ENCODE results near the gene PTPRO. TPM values are rescaled to one million over a fixed set of nuclear protein-coding genes. Genes with fewer than 3 reads are reported as not detected.

Gene PTPRO
- total RNA-seq, 3 donors from 2014 or later: 11.0 to 39.9 (median 21.9) TPM

- DNase-seq (no peak), ATAC-seq (no peak)
- no peak overlapping the region for H3K4me3 ChIP-seq
- TF ChIP-seq CTCF (IDR thresholded peaks at IDR 0.05): no peak
- intact Hi-C loops (cut with DNase I, micrococcal nuclease): no loop called here
- no peaks in the 10 kb centered on the region for H3K9me3 ChIP-seq
- no peaks in the 10 kb centered on the region for H3K36me3 ChIP-seq (ENCODE audit: low read depth)
- H3K4me1 ChIP-seq (ENCODE audit: low read depth): no peaks in the 10 kb centered on the region
Observed at GRCh38 chr12:15280930-15281329, 41.4 kb upstream of the PTPRO start.

- H3K36me3 ChIP-seq (ENCODE audit: low read depth): no peaks in the 10 kb centered on the region
- intact Hi-C loops (cut with DNase I, micrococcal nuclease): no loop called here
- no peaks in the 10 kb centered on the region for H3K4me1 ChIP-seq (ENCODE audit: low read depth)
- DNase-seq (no peak), ATAC-seq (no peak)
- TF ChIP-seq CTCF (IDR thresholded peaks at IDR 0.05): no peak
- no peak overlapping the region for H3K4me3 ChIP-seq
- H3K9me3 ChIP-seq: no peaks in the 10 kb centered on the region
Observed at GRCh38 chr12:15289192-15289591, 33.1 kb upstream of the PTPRO start.

GRCh38 chr12:15293731-15294130 is 28.6 kb upstream of the PTPRO start:
- ATAC-seq (no peak), DNase-seq (no peak)
- Histone ChIP-seq H3K36me3 (ENCODE audit: low read depth) (no peaks in the 10 kb centered on the region), H3K9me3 (no peaks in the 10 kb centered on the region), H3K4me1 (ENCODE audit: low read depth) (no peaks in the 10 kb centered on the region), H3K4me3 (no peak overlapping the region)
- intact Hi-C loops (cut with DNase I, micrococcal nuclease): no loop called here
- TF ChIP-seq CTCF (IDR thresholded peaks at IDR 0.05): no peak

- Histone ChIP-seq H3K36me3 (ENCODE audit: low read depth) (no peaks in the 10 kb centered on the region), H3K4me3 (no peak overlapping the region), H3K4me1 (ENCODE audit: low read depth) (no peaks in the 10 kb centered on the region), H3K9me3 (no peaks in the 10 kb centered on the region)
- no peak for DNase-seq
- ATAC-seq: no peak
- intact Hi-C loops (cut with DNase I, micrococcal nuclease): no loop called here
- no peak for TF ChIP-seq CTCF (IDR thresholded peaks at IDR 0.05)
Observed at GRCh38 chr12:15299947-15300346, 22.4 kb upstream of the PTPRO start.

- DNase-seq (no peak), ATAC-seq (no peak)
- Histone ChIP-seq H3K36me3 (ENCODE audit: low read depth) (no peaks in the 10 kb centered on the region), H3K9me3 (no peaks in the 10 kb centered on the region), H3K4me1 (ENCODE audit: low read depth) (no peaks in the 10 kb centered on the region), H3K4me3 (no peak overlapping the region)
- intact Hi-C loops (cut with DNase I, micrococcal nuclease): no loop called here
- no peak for TF ChIP-seq CTCF (IDR thresholded peaks at IDR 0.05)
Observed at GRCh38 chr12:15304296-15304695, 18.0 kb upstream of the PTPRO start.

- no peaks in the 10 kb centered on the region for H3K4me1 ChIP-seq (ENCODE audit: low read depth)
- intact Hi-C loops (cut with DNase I, micrococcal nuclease): no loop called here
- H3K4me3 ChIP-seq: no peak overlapping the region
- no peaks in the 10 kb centered on the region for H3K9me3 ChIP-seq
- no peak for TF ChIP-seq CTCF (IDR thresholded peaks at IDR 0.05)
- no peaks in the 10 kb centered on the region for H3K36me3 ChIP-seq (ENCODE audit: low read depth)
- DNase-seq: no peak
- ATAC-seq: no peak
Observed at GRCh38 chr12:15306605-15307004, 15.7 kb upstream of the PTPRO start.

Measured in mucosa of descending colon (tissue), 3 donors.